Endothelial cell of umbilical vein (primary cell): ENCODE data around the gene PRKAB1. TPM values are rescaled to one million over a fixed set of nuclear protein-coding genes. Genes with fewer than 3 reads are reported as not detected.

Experiments used
- BruUV-seq: library from RNA; stranded (reverse); fragments of 400-500 nt; replicated peaks from 2 replicates; lab custom pipeline; 2021; lab: Mats Ljungman, UMichigan
- CTCF ChIA-PET: fragments of 300-600, 350-600 bp; sonication (Branson Sonifier 250); formaldehyde crosslinking; loops from one replicate; lab custom pipeline; 2021; ENCODE audit warnings: antibody characterized with exemption, inconsistent platforms; lab: Charles Lee
- POLR2A ChIA-PET: fragments of 300-600, 350-600 bp; sonication (Branson Sonifier 250); formaldehyde crosslinking; loops from one replicate; lab custom pipeline; 2021; ENCODE audit warnings: antibody characterized with exemption, inconsistent platforms; lab: Charles Lee
- DNase-seq: peaks from one replicate; pipeline ENCODE4 v3.0.0-alpha.2; 2011; ENCODE audit warnings: low read depth, low spot score
- FAIRE-seq: peaks from 2 replicates; lab custom pipeline; 2011; peaks lifted over from hg19 to GRCh38; lab: Jason Lieb, UNC
- H2AFZ ChIP-seq: 2 replicates; pipeline ENCODE4 v1.6.0; 2012; ENCODE audit warnings: low read depth, low read length, control low read depth, inconsistent platforms
- H3K27ac ChIP-seq: 2 replicates; pipeline ENCODE4 v1.5.1; 2011; ENCODE audit warnings: low read depth, mild to moderate bottlenecking, control low read depth, low read length, moderate library complexity; ENCODE audit not compliant: insufficient read depth
- H3K27me3 ChIP-seq, 2 experiments: 2 replicates each; pipeline versions ENCODE4 v1.6.0 to v1.6.1; 2011; ENCODE audit warnings: low read length in 2 of 2, mixed read lengths in 1 of 2; ENCODE audit not compliant: control insufficient read depth in 2 of 2, insufficient read depth in 2 of 2
- H3K36me3 ChIP-seq, 2 experiments: 2 replicates in 1 of 2; 3 replicates in 1 of 2; pipeline ENCODE4 v1.5.1; 2011; ENCODE audit warnings: low read length in 2 of 2, mild to moderate bottlenecking in 1 of 2, moderate library complexity in 1 of 2; ENCODE audit not compliant: control insufficient read depth in 2 of 2, insufficient read depth in 2 of 2; ENCODE audit errors: extremely low read depth in 1 of 2
- H3K4me1 ChIP-seq: 3 replicates; pipeline ENCODE4 v1.5.1; 2011; ENCODE audit warnings: mild to moderate bottlenecking, low read length; ENCODE audit not compliant: control insufficient read depth, insufficient read depth; ENCODE audit errors: extremely low read depth
- H3K4me2 ChIP-seq: 2 replicates; pipeline ENCODE4 v1.6.1; 2011; ENCODE audit warnings: low read length, control low read depth, mixed read lengths; ENCODE audit not compliant: insufficient read depth
- H3K4me3 ChIP-seq, 3 experiments: fragments of 200-600 bp in 1 of 3; sonication (generic), shearing (Covaris generic) in 1 of 3; replicated peaks in 1 of 3; 2 replicates each; pipeline ENCODE4 v1.5.1; 2011 to 2016; ENCODE audit warnings: control low read depth in 3 of 3, low read length in 3 of 3, mild to moderate bottlenecking in 2 of 3, inconsistent platforms in 1 of 3, low read depth in 1 of 3, moderate library complexity in 1 of 3; ENCODE audit not compliant: insufficient read depth in 1 of 3
- H3K79me2 ChIP-seq: 2 replicates; pipeline ENCODE4 v1.6.0; 2012; ENCODE audit warnings: low read length, inconsistent platforms; ENCODE audit not compliant: control insufficient read depth, insufficient read depth
- H3K9ac ChIP-seq: replicated peaks from 2 replicates; pipeline ENCODE3; 2011; ENCODE audit warnings: low read length, control low read depth; ENCODE audit not compliant: insufficient read depth; ENCODE audit errors: extremely low read depth
- H3K9me1 ChIP-seq: replicated peaks from 3 replicates; pipeline ENCODE4 v1.6.0; 2011; ENCODE audit warnings: mild to moderate bottlenecking, low read length; ENCODE audit not compliant: control insufficient read depth, insufficient read depth; ENCODE audit errors: extremely low read depth
- H3K9me3 ChIP-seq: replicated peaks from 2 replicates; pipeline ENCODE4 v1.5.1; 2012; ENCODE audit warnings: low read length, inconsistent platforms; ENCODE audit not compliant: control insufficient read depth, insufficient read depth
- H4K20me1 ChIP-seq: replicated peaks from 2 replicates; pipeline ENCODE3; 2011; ENCODE audit warnings: mild to moderate bottlenecking, low read length; ENCODE audit not compliant: control insufficient read depth, insufficient read depth; ENCODE audit errors: extremely low read depth
- CTCF ChIP-seq, 2 donors: IDR thresholded peaks; 1 replicate in 1 of 2; 2 replicates in 1 of 2; pipeline ENCODE4 v1.5.1; 2011; ENCODE audit warnings: low read length in 2 of 2, mild to moderate bottlenecking in 2 of 2, moderate library complexity in 2 of 2, control low read depth in 1 of 2, inconsistent platforms in 1 of 2, low read depth in 1 of 2; ENCODE audit not compliant: insufficient read depth in 1 of 2; ENCODE audit errors: extremely low read depth in 1 of 2
- GATA2 ChIP-seq: IDR thresholded peaks from 2 replicates; pipeline ENCODE4 v1.7.0; 2011; ENCODE audit warnings: low read depth, mild to moderate bottlenecking, moderate library complexity, mixed read lengths, low read length; ENCODE audit not compliant: insufficient read length, insufficient read depth
- JUN ChIP-seq: IDR thresholded peaks from 2 replicates; pipeline ENCODE4 v1.6.1; 2011; ENCODE audit warnings: borderline replicate concordance, low read depth; ENCODE audit not compliant: insufficient read length, insufficient read depth
- MAX ChIP-seq: IDR thresholded peaks from 2 replicates; pipeline ENCODE4 v1.6.1; 2011; ENCODE audit not compliant: insufficient read depth, insufficient read length
- MYC ChIP-seq: IDR thresholded peaks from one replicate; pipeline ENCODE4 v1.6.1; 2011; ENCODE audit warnings: mild to moderate bottlenecking, low read depth, low read length
- POLR2A ChIP-seq: IDR thresholded peaks from 2 replicates; pipeline ENCODE4 v1.6.1; 2012; ENCODE audit warnings: low read depth, mild to moderate bottlenecking, control low read depth, low read length
- POLR2AphosphoS5 ChIP-seq: IDR thresholded peaks from 2 replicates; pipeline ENCODE4 v1.6.1; 2012; ENCODE audit warnings: low read depth, mild to moderate bottlenecking, control low read depth, low read length, moderate library complexity; ENCODE audit not compliant: insufficient read depth
- dilution Hi-C: fragments of 300-500 bp; cut with MboI; formaldehyde crosslinking; loops from one replicate; pipeline ENCODE4 v1.15.0; 2019; ENCODE audit warnings: low sequenced_read_pairs; ENCODE audit not compliant: extremely low pct_ligation_motif_present
- intact Hi-C: fragments of 100-400 bp; cut with micrococcal nuclease; formaldehyde crosslinking; loops from one replicate; pipeline ENCODE4 v1.10.0; 2022
- polyA plus RNA-seq, 4 experiments: library from polyadenylated mRNA; depleted of rRNA in 3 of 4; stranded (reverse) in 3 of 4; unstranded in 1 of 4; fragments of >200 nt; gene quantifications; 2 replicates each; pipeline versions ENCODE4 v1.2.1 to v1.2.3, GENCODE V29; 2011 to 2012; ENCODE audit warnings: missing spikeins in 1 of 4
- total RNA-seq: library from RNA; stranded (reverse); gene quantifications from 2 replicates; pipeline ENCODE4 v1.2.3, GENCODE V29; 2021

PRKAB1 gene
- total and polyA plus RNA-seq, 2 donors (not counting 3 experiments of a cell fraction or from before 2014, with no cell fraction given): 23.1 to 27.0 TPM

GRCh38 chr12:119693511-119693910 lies 25.6 kb downstream of the PRKAB1 start:
- H3K9ac ChIP-seq: peak overlapping the region; percentile 36
- ChIA-PET POLR2A (no interaction called here), CTCF (interaction anchor here (1.0 to 1.1 kb wide), 2 partner anchors 12 to 87 kb away, joined by 3 to 4 read pairs; no protein-coding TSS in a partner anchor)
- TF ChIP-seq MYC (no peak), JUN (no peak), CTCF (IDR thresholded peaks at IDR 0.05; ENCODE audit: extremely low read depth in 1 of 2, insufficient read depth in 1 of 2, low read depth in 1 of 2, low read length in 2 of 2) (no peak), MAX (no peak), GATA2 (no peak), POLR2A (no peak), POLR2AphosphoS5 (no peak)
- FAIRE-seq: no peak
- H3K36me3 ChIP-seq: no peaks in the 10 kb centered on the region
- intact Hi-C loops (loop anchor here (1.0 kb wide), 5 partner anchors 11 to 87 kb away; no protein-coding TSS in a partner anchor), dilution Hi-C loops (no loop called here)
- H3K4me2 ChIP-seq: peak overlapping the region; percentile 78
- H3K9me1 ChIP-seq: no peaks in the 10 kb centered on the region
- H3K79me2 ChIP-seq: no peaks in the 10 kb centered on the region
- peak overlapping the region in 1 of 3 experiments; percentile 23 for H3K4me3 ChIP-seq
- H2AFZ ChIP-seq: no peak overlapping the region
- H3K27ac ChIP-seq: peak overlapping the region; percentile 50
- no TSS peak for BruUV-seq
- no peaks in the 10 kb centered on the region for H3K9me3 ChIP-seq
- H4K20me1 ChIP-seq: no peaks in the 10 kb centered on the region
- DNase-seq: no peak
- H3K4me1 ChIP-seq: peaks cover 30% of the 10 kb centered on the region
- no peaks in the 10 kb centered on the region for H3K27me3 ChIP-seq
